Trophoblast cell (in vitro differentiated cells and primary cell): Measurements from ENCODE around the gene TNN.

Experiments used
- DNase-seq, 2 donors: peaks; one replicate each; pipeline ENCODE4 v3.0.0-alpha.2; 2016
- H2AFZ ChIP-seq: 2 replicates; pipeline ENCODE4 v1.6.1; 2013; ENCODE audit warnings: low read length, moderate library complexity, mild to moderate bottlenecking; ENCODE audit not compliant: insufficient read depth, poor library complexity
- H2AK5ac ChIP-seq: 2 replicates; pipeline ENCODE4 v1.6.1; 2013; ENCODE audit warnings: mild to moderate bottlenecking, low read length
- H2BK120ac ChIP-seq: 2 replicates; pipeline ENCODE4 v1.6.1; 2013; ENCODE audit warnings: low read length, mild to moderate bottlenecking, moderate library complexity; ENCODE audit not compliant: insufficient read depth, poor library complexity
- H2BK12ac ChIP-seq: 2 replicates; pipeline ENCODE4 v1.6.1; 2013; ENCODE audit warnings: mild to moderate bottlenecking, low read length, moderate library complexity
- H2BK5ac ChIP-seq: 2 replicates; pipeline ENCODE4 v1.6.1; 2013; ENCODE audit warnings: low read length, low read depth, moderate library complexity, mild to moderate bottlenecking; ENCODE audit not compliant: poor library complexity
- H3K14ac ChIP-seq: 2 replicates; pipeline ENCODE4 v1.6.1; 2013; ENCODE audit warnings: mild to moderate bottlenecking, low read length
- H3K18ac ChIP-seq: 2 replicates; pipeline ENCODE4 v1.6.1; 2013; ENCODE audit warnings: mild to moderate bottlenecking, low read length
- H3K23ac ChIP-seq: 2 replicates; pipeline ENCODE4 v1.6.1; 2013; ENCODE audit warnings: low read length
- H3K27ac ChIP-seq: 2 replicates; pipeline ENCODE4 v1.5.1; 2013; ENCODE audit warnings: low read depth, mild to moderate bottlenecking, inconsistent platforms, low read length, moderate library complexity
- H3K27me3 ChIP-seq: 2 replicates; pipeline ENCODE4 v1.6.1; 2013; ENCODE audit warnings: inconsistent platforms, mild to moderate bottlenecking, low read length, moderate library complexity; ENCODE audit not compliant: insufficient read depth
- H3K36me3 ChIP-seq, 2 experiments: 1 replicate in 1 of 2; 2 replicates in 1 of 2; pipeline ENCODE4 v1.6.1; 2013; ENCODE audit warnings: low read length in 2 of 2, mild to moderate bottlenecking in 2 of 2, moderate library complexity in 1 of 2; ENCODE audit not compliant: insufficient read depth in 2 of 2, control insufficient read depth in 1 of 2
- H3K4ac ChIP-seq: 2 replicates; pipeline ENCODE4 v1.6.1; 2013; ENCODE audit warnings: low read depth, mild to moderate bottlenecking, low read length, moderate library complexity
- H3K4me1 ChIP-seq, 2 experiments: 1 replicate in 1 of 2; 2 replicates in 1 of 2; pipeline ENCODE4 v1.6.1; 2013; ENCODE audit warnings: low read length in 2 of 2, mild to moderate bottlenecking in 2 of 2, moderate library complexity in 1 of 2; ENCODE audit not compliant: insufficient read depth in 2 of 2, control insufficient read depth in 1 of 2
- H3K4me2 ChIP-seq: 2 replicates; pipeline ENCODE4 v1.6.1; 2013; ENCODE audit warnings: inconsistent platforms, mild to moderate bottlenecking, low read length, moderate library complexity
- H3K4me3 ChIP-seq: 2 replicates; pipeline ENCODE4 v1.5.1; 2013; ENCODE audit warnings: mild to moderate bottlenecking, low read depth, low read length, inconsistent platforms
- H3K79me1 ChIP-seq: one replicate; pipeline ENCODE4 v1.6.1; 2013; ENCODE audit warnings: low read length
- H3K79me2 ChIP-seq: 2 replicates; pipeline ENCODE4 v1.6.1; 2013; ENCODE audit warnings: low read length, mild to moderate bottlenecking; ENCODE audit not compliant: control insufficient read depth, insufficient read depth, poor library complexity
- H3K9ac ChIP-seq: 2 replicates; pipeline ENCODE4 v1.6.1; 2013; ENCODE audit warnings: mild to moderate bottlenecking, low read length
- H3K9me3 ChIP-seq: 2 replicates; pipeline ENCODE4 v1.6.1; 2013; ENCODE audit warnings: low read depth, mild to moderate bottlenecking, control low read depth, inconsistent platforms, low read length; ENCODE audit not compliant: insufficient read depth
- H4K12ac ChIP-seq: 2 replicates; pipeline ENCODE4 v1.6.1; 2013; ENCODE audit warnings: low read depth, mild to moderate bottlenecking, low read length, moderate library complexity
- H4K8ac ChIP-seq: 2 replicates; pipeline ENCODE4 v1.6.1; 2013; ENCODE audit warnings: low read depth, mild to moderate bottlenecking, low read length, moderate library complexity
- H4K91ac ChIP-seq: one replicate; pipeline ENCODE4 v1.6.1; 2013; ENCODE audit warnings: low read depth, mild to moderate bottlenecking, low read length, moderate library complexity
- WGBS: extraction: QIAGEN DNeasy Blood & Tissue Kit; methylation state at CpG from one replicate; pipeline ENCODE4 v1.1.7; 2013; ENCODE audit warnings: missing lambda C conversion rate; ENCODE audit not compliant: insufficient read length, insufficient coverage; ENCODE audit errors: extremely low coverage; 5-methylcytosine and 5-hydroxymethylcytosine counted together

The TNN gene

GRCh38 chr1:175129182-175129581 lies 61.5 kb downstream of the TNN start:
- H3K9ac ChIP-seq: no peak overlapping the region
- no peaks in the 10 kb centered on the region for H3K79me2 ChIP-seq
- H3K27me3 ChIP-seq: no peaks in the 10 kb centered on the region
- peak overlapping the region; percentile 85 for H3K27ac ChIP-seq
- no peak overlapping the region for H2AK5ac ChIP-seq
- no peak overlapping the region for H3K4me2 ChIP-seq
- H3K14ac ChIP-seq: no peak overlapping the region
- no peak overlapping the region for H4K8ac ChIP-seq
- no CpG with 5 or more reads among the region's 1 CpG for WGBS
- H3K4me1 ChIP-seq: peaks cover 21 to 29% of the 10 kb centered on the region in 2 experiments
- H3K4me3 ChIP-seq: no peak overlapping the region
- no peak overlapping the region for H4K91ac ChIP-seq
- H2BK12ac ChIP-seq: no peak overlapping the region
- peaks cover 25% of the 10 kb centered on the region for H3K79me1 ChIP-seq
- no peak overlapping the region for H3K18ac ChIP-seq
- no peak overlapping the region for H2AFZ ChIP-seq
- no peak overlapping the region for H2BK5ac ChIP-seq
- no peak overlapping the region for H3K4ac ChIP-seq
- no peaks in the 10 kb centered on the region for H3K9me3 ChIP-seq
- H3K36me3 ChIP-seq: no peaks in the 10 kb centered on the region
- H3K23ac ChIP-seq: no peak overlapping the region
- H4K12ac ChIP-seq: no peak overlapping the region
- peak overlapping the region; percentile 67 for H2BK120ac ChIP-seq
- DNase-seq: peak; percentile 87 to 94

GRCh38 chr1:175129644-175129996 lies 62.0 kb downstream of the TNN start:
- Histone ChIP-seq H2AK5ac (peak overlapping the region; percentile 67), H3K79me1 (peaks cover 25% of the 10 kb centered on the region), H3K27ac (peak overlapping the region; percentile 85), H4K12ac (no peak overlapping the region), H3K4me2 (no peak overlapping the region), H3K14ac (peak overlapping the region; percentile 0), H3K9me3 (no peaks in the 10 kb centered on the region), H2BK120ac (peak overlapping the region; percentile 67), H3K18ac (no peak overlapping the region), H2BK5ac (peak overlapping the region; percentile 78), H2BK12ac (peak overlapping the region; percentile 43), H3K4ac (peak overlapping the region; percentile 24), H3K4me1 (peaks cover 21 to 29% of the 10 kb centered on the region in 2 experiments), H3K4me3 (no peak overlapping the region), H2AFZ (no peak overlapping the region), H3K9ac (no peak overlapping the region), H3K27me3 (no peaks in the 10 kb centered on the region), H3K79me2 (no peaks in the 10 kb centered on the region), H4K91ac (peak overlapping the region; percentile 78), H4K8ac (no peak overlapping the region), H3K23ac (no peak overlapping the region), H3K36me3 (no peaks in the 10 kb centered on the region)
- WGBS: no CpG with 5 or more reads among the region's 2 CpGs
- peak in 1 of 2 donors; percentile 22 for DNase-seq

GRCh38 chr1:175129997-175130648 lies 62.5 kb downstream of the TNN start:
- H3K4ac ChIP-seq: peak overlapping the region; percentile 24
- peak overlapping the region; percentile 67 for H2BK120ac ChIP-seq
- H3K9me3 ChIP-seq: no peaks in the 10 kb centered on the region
- H4K12ac ChIP-seq: no peak overlapping the region
- H3K4me2 ChIP-seq: no peak overlapping the region
- H2BK5ac ChIP-seq: peak overlapping the region; percentile 78
- peak overlapping the region; percentile 44 for H4K8ac ChIP-seq
- H2BK12ac ChIP-seq: peak overlapping the region; percentile 59
- peaks cover 25% of the 10 kb centered on the region for H3K79me1 ChIP-seq
- H3K36me3 ChIP-seq: no peaks in the 10 kb centered on the region
- H2AK5ac ChIP-seq: no peak overlapping the region
- no peaks in the 10 kb centered on the region for H3K27me3 ChIP-seq
- peak overlapping the region; percentile 38 for H3K18ac ChIP-seq
- H4K91ac ChIP-seq: peak overlapping the region; percentile 78
- H3K27ac ChIP-seq: peak overlapping the region; percentile 85
- peaks cover 21 to 29% of the 10 kb centered on the region in 2 experiments for H3K4me1 ChIP-seq
- H3K79me2 ChIP-seq: no peaks in the 10 kb centered on the region
- no CpG with 5 or more reads among the region's 5 CpGs for WGBS
- H3K23ac ChIP-seq: no peak overlapping the region
- no peak overlapping the region for H3K9ac ChIP-seq
- no peak overlapping the region for H3K4me3 ChIP-seq
- H3K14ac ChIP-seq: peak overlapping the region; percentile 16
- DNase-seq: peak in 1 of 2 donors; percentile 31
- no peak overlapping the region for H2AFZ ChIP-seq

DNA sequence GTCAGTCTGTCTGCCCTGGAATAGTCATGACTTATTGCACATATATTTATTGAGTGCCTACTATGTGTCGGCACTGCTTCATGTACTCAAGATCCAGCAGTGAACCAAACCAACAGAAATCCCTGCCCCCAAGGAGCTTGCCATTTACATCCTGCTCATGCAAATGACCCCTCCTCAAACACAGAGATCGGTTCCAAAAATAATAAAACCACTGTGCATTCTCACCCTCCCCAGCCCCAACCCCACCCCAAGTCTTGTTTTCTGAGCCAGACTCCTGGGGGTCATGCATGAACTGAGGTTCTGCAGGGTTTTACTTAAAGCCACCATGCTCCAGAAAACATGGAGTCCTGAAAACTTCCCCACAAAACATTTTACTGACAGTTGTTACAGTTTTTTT lies 63.0 kb downstream of the TNN start:
- Histone ChIP-seq H4K8ac (peak overlapping the region; percentile 44), H2BK120ac (peak overlapping the region; percentile 48), H3K9ac (no peak overlapping the region), H4K91ac (peak overlapping the region; percentile 78), H2BK12ac (peak overlapping the region; percentile 59), H3K9me3 (no peaks in the 10 kb centered on the region), H2AK5ac (no peak overlapping the region), H3K79me2 (no peaks in the 10 kb centered on the region), H3K27me3 (no peaks in the 10 kb centered on the region), H2AFZ (no peak overlapping the region), H3K4me2 (no peak overlapping the region), H3K14ac (peak overlapping the region; percentile 16), H4K12ac (no peak overlapping the region), H3K4ac (no peak overlapping the region), H2BK5ac (peak overlapping the region; percentile 47), H3K18ac (no peak overlapping the region), H3K4me1 (peaks cover 21 to 29% of the 10 kb centered on the region in 2 experiments), H3K79me1 (peaks cover 25% of the 10 kb centered on the region), H3K36me3 (no peaks in the 10 kb centered on the region), H3K4me3 (no peak overlapping the region), H3K27ac (peak overlapping the region; percentile 85), H3K23ac (no peak overlapping the region)
- DNase-seq: no peak
- no CpG with 5 or more reads among the region's 2 CpGs for WGBS
